ENCODE data around the gene MKKS. TPM values are rescaled to one million over a fixed set of nuclear protein-coding genes. Genes with fewer than 3 reads are reported as not detected.

The MKKS gene
- total RNA-seq, 1 donor from 2014 or later = 5.1 TPM

DNA sequence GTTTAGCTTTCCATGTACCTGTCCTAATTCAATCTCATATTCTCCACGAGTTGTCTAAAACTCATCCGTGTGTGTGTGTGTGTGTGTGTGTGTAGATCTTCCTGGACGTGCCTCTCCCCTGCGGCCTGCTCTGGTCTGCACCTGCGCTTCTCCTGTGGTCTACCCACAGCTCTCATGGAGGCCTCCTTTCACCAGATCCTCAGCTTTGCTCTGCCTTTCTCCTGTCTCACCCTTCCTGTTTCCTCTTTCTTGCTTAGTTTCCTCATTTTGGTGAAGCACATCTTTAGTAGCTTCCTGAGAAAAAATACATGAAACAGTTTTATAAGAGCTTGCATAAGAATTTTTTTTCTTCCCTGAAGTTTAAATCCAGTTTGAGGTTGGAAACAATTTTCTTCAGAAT lies 19.2 kb upstream of the MKKS start:
- H3K4me3 ChIP-seq (ENCODE audit: low read depth, low read length) = no peak overlapping the region
- DNase-seq (ENCODE audit: low read depth) = no peak
- no peak for TF ChIP-seq CTCF (conservative IDR thresholded peaks at IDR 0.05; ENCODE audit: low read depth, low read length)

DNA sequence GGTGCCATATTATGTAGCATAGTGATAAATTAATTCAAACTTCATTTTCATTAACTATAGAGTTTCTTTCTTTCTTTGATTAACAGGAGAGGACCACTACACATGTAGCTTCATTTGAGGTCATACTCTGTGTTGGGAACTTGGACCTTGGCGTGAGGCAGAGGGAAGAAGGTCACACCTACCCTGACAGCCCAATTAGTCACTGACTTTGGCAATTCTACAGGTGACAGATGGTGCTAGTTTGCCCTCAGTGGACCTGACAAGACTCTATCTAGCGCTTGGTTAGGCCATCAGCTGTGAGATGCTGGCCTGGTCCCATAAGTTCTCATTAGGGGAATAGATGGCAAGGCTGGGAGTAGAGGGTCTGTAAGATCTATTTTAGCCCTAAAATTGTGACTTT lies 15.2 kb upstream of the MKKS start:
- H3K4me3 ChIP-seq (ENCODE audit: low read depth, low read length) = no peak overlapping the region
- no peak for TF ChIP-seq CTCF (conservative IDR thresholded peaks at IDR 0.05; ENCODE audit: low read depth, low read length)
- no peak for DNase-seq (ENCODE audit: low read depth)

DNA sequence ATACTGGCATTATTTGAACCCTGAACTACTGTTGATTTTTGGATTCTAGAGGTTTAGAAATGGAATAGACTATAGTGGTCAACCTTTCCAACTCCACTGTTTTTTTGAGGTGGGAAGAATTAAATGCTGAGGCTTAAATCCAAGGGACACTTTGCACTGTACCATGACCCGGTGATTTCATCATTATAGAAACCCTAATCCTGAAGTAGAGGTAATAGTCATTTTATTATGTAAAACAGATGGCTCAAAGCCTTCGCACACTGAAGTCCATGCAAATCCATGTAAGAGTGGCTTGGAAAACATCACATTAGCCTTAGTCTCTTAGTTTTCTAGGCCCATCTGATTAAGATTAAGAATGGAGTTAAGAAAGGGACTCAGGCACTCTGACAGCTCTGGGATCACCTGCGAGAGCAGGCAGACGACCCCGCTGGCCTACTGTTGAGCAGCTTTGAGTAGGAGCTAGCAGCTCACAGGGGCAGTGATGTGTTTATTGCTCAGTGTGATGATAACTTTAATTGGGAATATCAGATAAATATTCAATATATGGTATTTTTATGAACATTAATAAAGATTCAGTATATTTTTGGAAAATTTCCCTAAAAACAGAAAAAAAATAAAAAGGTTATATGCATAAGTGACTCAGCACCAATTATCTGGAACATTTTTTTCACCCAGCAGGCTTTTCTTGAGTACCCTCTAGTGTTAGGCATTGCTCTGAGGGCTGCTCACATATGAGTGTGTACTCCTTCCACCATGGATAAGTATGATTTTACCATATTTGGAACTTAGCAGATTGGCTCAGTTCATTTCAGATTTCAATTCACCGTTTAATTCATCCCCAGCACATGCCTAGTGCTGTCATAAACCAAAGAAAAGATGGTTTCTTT lies 14.5 kb upstream of the MKKS start:
- no peak for DNase-seq (ENCODE audit: low read depth)
- TF ChIP-seq CTCF (conservative IDR thresholded peaks at IDR 0.05; ENCODE audit: low read depth, low read length) = no peak
- H3K4me3 ChIP-seq (ENCODE audit: low read depth, low read length) = no peak overlapping the region

DNA sequence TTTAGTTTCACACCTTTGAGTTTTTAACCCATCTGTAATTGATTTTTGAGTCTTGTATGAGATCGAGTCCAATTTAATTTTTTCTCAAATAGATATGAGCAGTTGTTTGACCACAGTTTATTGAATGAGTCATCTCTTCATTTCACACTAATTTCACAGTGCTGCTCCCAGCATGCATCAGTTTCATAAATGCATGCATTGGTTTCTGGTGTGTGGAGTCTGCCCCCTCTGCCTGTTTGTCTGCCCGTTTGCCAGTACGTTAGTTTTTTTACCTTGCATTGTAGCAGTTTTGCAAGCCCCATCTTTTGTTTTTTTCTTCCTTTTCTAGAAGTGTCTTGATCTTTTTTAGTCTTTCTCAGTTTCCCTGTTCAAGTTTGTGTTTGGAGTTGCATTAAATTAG lies 13.0 kb upstream of the MKKS start:
- no peak for DNase-seq (ENCODE audit: low read depth)
- no peak for TF ChIP-seq CTCF (conservative IDR thresholded peaks at IDR 0.05; ENCODE audit: low read depth, low read length)
- H3K4me3 ChIP-seq (ENCODE audit: low read depth, low read length) = no peak overlapping the region

DNA sequence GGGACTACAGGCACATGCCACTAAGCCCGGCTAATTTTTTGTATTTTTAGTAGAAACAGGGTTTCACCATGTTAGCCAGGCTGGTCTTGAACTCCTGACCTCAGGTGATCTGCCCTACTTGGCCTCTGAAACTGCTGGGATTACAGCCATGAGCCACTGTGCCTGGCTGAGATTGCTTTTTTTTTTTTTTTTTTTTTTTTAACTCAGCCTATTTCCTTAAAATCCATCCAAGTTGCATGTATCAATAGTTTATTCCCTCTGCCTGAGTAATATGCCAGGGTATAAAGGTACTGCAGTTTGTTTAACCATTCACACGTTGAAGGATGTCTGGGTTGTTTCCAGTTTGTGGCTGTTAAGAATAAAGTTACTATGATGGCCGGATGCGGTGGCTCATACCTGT lies 11.7 kb upstream of the MKKS start:
- DNase-seq (ENCODE audit: low read depth) = no peak
- H3K4me3 ChIP-seq (ENCODE audit: low read depth, low read length) = no peak overlapping the region
- TF ChIP-seq CTCF (conservative IDR thresholded peaks at IDR 0.05; ENCODE audit: low read depth, low read length) = no peak

DNA sequence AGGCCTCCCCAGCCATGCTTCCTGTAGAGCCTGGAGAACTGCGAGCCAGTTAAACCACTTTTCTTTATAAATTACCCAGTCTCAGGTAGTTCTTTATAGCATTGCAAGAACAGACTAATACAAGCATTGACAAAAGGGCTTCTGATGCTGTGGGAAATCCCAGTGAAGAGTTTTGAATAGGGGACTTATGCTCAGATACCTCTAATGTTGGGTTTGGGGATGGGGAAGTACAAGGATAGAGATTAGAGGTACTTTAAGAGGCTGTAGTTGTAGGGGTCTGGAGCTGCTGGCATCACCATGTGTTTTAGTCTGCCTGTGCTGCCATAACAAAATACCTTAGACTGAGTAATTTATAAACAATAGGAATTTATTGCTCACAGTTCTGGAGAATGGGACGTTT lies 9.9 kb upstream of the MKKS start:
- no peak for TF ChIP-seq CTCF (conservative IDR thresholded peaks at IDR 0.05; ENCODE audit: low read depth, low read length)
- no peak for DNase-seq (ENCODE audit: low read depth)
- no peak overlapping the region for H3K4me3 ChIP-seq (ENCODE audit: low read depth, low read length)

- no peak for DNase-seq (ENCODE audit: low read depth)
- TF ChIP-seq CTCF (conservative IDR thresholded peaks at IDR 0.05; ENCODE audit: low read depth, low read length) = no peak
- H3K4me3 ChIP-seq (ENCODE audit: low read depth, low read length) = no peak overlapping the region
These were observed 4.2 kb upstream of the MKKS start for GRCh38 chr20:10438217-10438616.
